Measurements from ENCODE around the gene EFCAB12.
"Not testable (repeated sequence)": the region's sequence is repeated elsewhere in the genome, so short reads cannot be mapped to it uniquely, and the experiment has no call there.

The EFCAB12 gene

GRCh38 chr3:129391583-129391982, 36.9 kb downstream of the EFCAB12 start:
- DNase-seq: not testable (repeated sequence)

GRCh38 chr3:129389572-129389937, 38.9 kb downstream of the EFCAB12 start:
- no peak for DNase-seq

- not testable (repeated sequence) for DNase-seq
Measured at GRCh38 chr3:129388791-129389571, 39.5 kb downstream of the EFCAB12 start.

GRCh38 chr3:129387487-129387886, 40.9 kb downstream of the EFCAB12 start:
- DNase-seq: no peak

- no peak for DNase-seq
Measured at GRCh38 chr3:129386984-129387383, 41.5 kb downstream of the EFCAB12 start.

- not testable (repeated sequence) for DNase-seq
Measured at GRCh38 chr3:129385507-129385906, 42.9 kb downstream of the EFCAB12 start.

- DNase-seq: peak; percentile 6
Measured at GRCh38 chr3:129384594-129385323, 43.7 kb downstream of the EFCAB12 start.

GRCh38 chr3:129384103-129384502, 44.3 kb downstream of the EFCAB12 start:
- DNase-seq: not testable (repeated sequence)

- DNase-seq: peak; percentile 84
Measured at GRCh38 chr3:129383292-129383860, 45.1 kb downstream of the EFCAB12 start.

- DNase-seq: no peak
Measured at GRCh38 chr3:129382366-129382765, 46.1 kb downstream of the EFCAB12 start.

GRCh38 chr3:129379582-129380358, 48.7 kb downstream of the EFCAB12 start:
- DNase-seq: no peak

GRCh38 chr3:129378949-129379348, 49.5 kb downstream of the EFCAB12 start:
- DNase-seq: no peak

GRCh38 chr3:129377615-129378014, 50.8 kb downstream of the EFCAB12 start:
- DNase-seq: no peak

GRCh38 chr3:129375099-129375498, 53.3 kb downstream of the EFCAB12 start:
- DNase-seq: no peak

- DNase-seq: no peak
Measured at GRCh38 chr3:129371041-129371826, 57.2 kb downstream of the EFCAB12 start.

GRCh38 chr3:129370248-129370964, 58.0 kb downstream of the EFCAB12 start:
- no peak for DNase-seq

GRCh38 chr3:129369711-129370110, 58.7 kb downstream of the EFCAB12 start:
- no peak for DNase-seq

GRCh38 chr3:129367821-129368220, 60.6 kb downstream of the EFCAB12 start:
- no peak for DNase-seq

- DNase-seq: no peak
Measured at GRCh38 chr3:129366312-129366831, 62.1 kb downstream of the EFCAB12 start.

- no peak for DNase-seq
Measured at GRCh38 chr3:129365296-129366136, 62.9 kb downstream of the EFCAB12 start.

Measured in NCI-H1105 treated with DMSO at 0.1 percent for 48 hours (cell line).